Measurements from ENCODE around the gene TSPAN13. TPM values are rescaled to one million over a fixed set of nuclear protein-coding genes. Genes with fewer than 3 reads are reported as not detected.
A peak's percentile ranks its signal among the peaks of the same experiment; 100 is the strongest.

The TSPAN13 gene
- total and polyA plus RNA-seq, 8 donors, result 3.6 to 74.5 (median 35.4) TPM

GRCh38 chr7:16787127-16787526 lies 33.6 kb downstream of the TSPAN13 start:
- Histone ChIP-seq H3K27ac (peak overlapping the region in 2 of 5 donors; percentile 27 to 67), H3K4me1 (no peaks in the 10 kb centered on the region), H3K27me3 (no peaks in the 10 kb centered on the region), H3K36me3 (peaks cover 0 to 11% (median 0%) of the 10 kb centered on the region in 4 donors), H3K9me3 (no peaks in the 10 kb centered on the region), H3K4me3 (no peak overlapping the region)
- 76 to 93% (median 89%) methylated on average over 1 of the region's 1 CpG for WGBS, 5 donors
- TF ChIP-seq POLR2AphosphoS5 (IDR thresholded peaks at IDR 0.05) (no peak), POLR2A (IDR thresholded peaks at IDR 0.05) (no peak), EP300 (IDR thresholded peaks at IDR 0.05) (no peak)
- TF ChIP-seq, protein P1, sequence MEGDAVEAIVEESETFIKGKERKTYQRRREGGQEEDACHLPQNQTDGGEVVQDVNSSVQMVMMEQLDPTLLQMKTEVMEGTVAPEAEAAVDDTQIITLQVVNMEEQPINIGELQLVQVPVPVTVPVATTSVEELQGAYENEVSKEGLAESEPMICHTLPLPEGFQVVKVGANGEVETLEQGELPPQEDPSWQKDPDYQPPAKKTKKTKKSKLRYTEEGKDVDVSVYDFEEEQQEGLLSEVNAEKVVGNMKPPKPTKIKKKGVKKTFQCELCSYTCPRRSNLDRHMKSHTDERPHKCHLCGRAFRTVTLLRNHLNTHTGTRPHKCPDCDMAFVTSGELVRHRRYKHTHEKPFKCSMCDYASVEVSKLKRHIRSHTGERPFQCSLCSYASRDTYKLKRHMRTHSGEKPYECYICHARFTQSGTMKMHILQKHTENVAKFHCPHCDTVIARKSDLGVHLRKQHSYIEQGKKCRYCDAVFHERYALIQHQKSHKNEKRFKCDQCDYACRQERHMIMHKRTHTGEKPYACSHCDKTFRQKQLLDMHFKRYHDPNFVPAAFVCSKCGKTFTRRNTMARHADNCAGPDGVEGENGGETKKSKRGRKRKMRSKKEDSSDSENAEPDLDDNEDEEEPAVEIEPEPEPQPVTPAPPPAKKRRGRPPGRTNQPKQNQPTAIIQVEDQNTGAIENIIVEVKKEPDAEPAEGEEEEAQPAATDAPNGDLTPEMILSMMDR (IDR thresholded peaks at IDR 0.05), result no peak
- intact Hi-C loops (cut with DNase I; ENCODE audit: low total_unique reads), result no loop called here
- peak in 1 of 2 donors; percentile 46 for DNase-seq

DNA sequence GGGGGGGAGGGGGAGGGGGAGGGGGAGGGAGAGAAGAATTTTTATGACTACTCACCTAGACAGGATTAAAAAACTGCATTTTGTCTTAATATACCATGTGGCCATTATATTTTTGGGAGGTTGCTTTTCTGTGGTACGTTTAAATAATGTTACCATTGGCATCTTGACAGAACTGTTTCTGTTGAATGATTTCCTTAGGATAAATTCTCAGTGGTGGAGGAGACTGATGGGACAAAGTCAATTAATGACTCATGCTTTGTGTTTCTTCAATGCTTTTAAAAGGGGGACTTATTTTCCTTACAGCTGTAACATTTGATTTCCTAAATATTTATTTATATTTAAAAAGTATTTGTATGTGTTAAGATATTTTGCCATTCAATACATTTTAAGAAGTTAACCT lies 37.5 kb downstream of the TSPAN13 start:
- H3K36me3 ChIP-seq, result peaks cover 0 to 22% (median 7%) of the 10 kb centered on the region in 4 donors
- no peak overlapping the region for H3K27ac ChIP-seq
- no peaks in the 10 kb centered on the region for H3K9me3 ChIP-seq
- no peaks in the 10 kb centered on the region for H3K27me3 ChIP-seq
- no peaks in the 10 kb centered on the region for H3K4me1 ChIP-seq
- DNase-seq, result no peak
- intact Hi-C loops (cut with DNase I; ENCODE audit: low total_unique reads), result no loop called here
- no peak overlapping the region for H3K4me3 ChIP-seq
- TF ChIP-seq POLR2AphosphoS5 (IDR thresholded peaks at IDR 0.05), result no peak
- TF ChIP-seq, protein P1 (IDR thresholded peaks at IDR 0.05), result no peak
- no peak for TF ChIP-seq EP300 (IDR thresholded peaks at IDR 0.05)
- no peak for TF ChIP-seq POLR2A (IDR thresholded peaks at IDR 0.05)
- 12 to 19% (median 15%) methylated on average over 1 of the region's 1 CpG for WGBS, 5 donors

GRCh38 chr7:16791905-16792698 lies 38.5 kb downstream of the TSPAN13 start:
- Histone ChIP-seq H3K36me3 (peaks cover 0 to 22% (median 8%) of the 10 kb centered on the region in 4 donors), H3K4me1 (no peaks in the 10 kb centered on the region), H3K27me3 (no peaks in the 10 kb centered on the region), H3K9me3 (no peaks in the 10 kb centered on the region), H3K27ac (no peak overlapping the region), H3K4me3 (no peak overlapping the region)
- intact Hi-C loops (cut with DNase I; ENCODE audit: low total_unique reads), result no loop called here
- WGBS, 5 donors, result 37 to 59% (median 44%) methylated on average over 5 of the region's 5 CpGs
- TF ChIP-seq, protein P1 (IDR thresholded peaks at IDR 0.05), result no peak
- TF ChIP-seq POLR2AphosphoS5 (IDR thresholded peaks at IDR 0.05) (peak in 1 of 3 donors; percentile 76), POLR2A (IDR thresholded peaks at IDR 0.05) (peak in 1 of 4 donors; percentile 11), EP300 (IDR thresholded peaks at IDR 0.05) (no peak)
- DNase-seq, result peak in 1 of 2 donors; percentile 57

- peaks cover 0 to 7% (median 0%) of the 10 kb centered on the region in 4 donors for H3K4me1 ChIP-seq
- H3K9me3 ChIP-seq, result no peaks in the 10 kb centered on the region
- DNase-seq, result no peak
- H3K27ac ChIP-seq, result no peak overlapping the region
- H3K27me3 ChIP-seq, result no peaks in the 10 kb centered on the region
- TF ChIP-seq POLR2AphosphoS5 (IDR thresholded peaks at IDR 0.05) (no peak), EP300 (IDR thresholded peaks at IDR 0.05) (no peak), POLR2A (IDR thresholded peaks at IDR 0.05) (no peak)
- TF ChIP-seq, protein P1 (IDR thresholded peaks at IDR 0.05), result no peak
- no peak overlapping the region for H3K4me3 ChIP-seq
- 42 to 57% (median 45%) methylated on average over 3 of the region's 3 CpGs for WGBS, 5 donors
- intact Hi-C loops (cut with DNase I; ENCODE audit: low total_unique reads), result no loop called here
- peaks cover 0 to 37% (median 8%) of the 10 kb centered on the region in 4 donors for H3K36me3 ChIP-seq
These were observed 41.4 kb downstream of the TSPAN13 start for GRCh38 chr7:16794986-16795385.

All from stomach (tissue), 9 donors.